ENCODE measurements around the gene SKOR2. TPM values are rescaled to one million over a fixed set of nuclear protein-coding genes. Genes with fewer than 3 reads are reported as not detected.

The SKOR2 gene
- total and polyA plus RNA-seq, 9 of the 15 experiments (the other 6 are each of a cell fraction or from before 2014, with no cell fraction given), result not detected

GRCh38 chr18:47260120-47260923 is 8.9 kb upstream of the SKOR2 start:
- in situ Hi-C loops (cut with MboI) (no loop called here), intact Hi-C loops (cut with micrococcal nuclease) (no loop called here)
- 38% methylated on average over 8 of the region's 38 CpGs for WGBS (ENCODE audit: insufficient coverage, low coverage, missing lambda C conversion rate)
- Histone ChIP-seq H3K27me3 (ENCODE audit: control insufficient read depth in 2 of 2, insufficient read depth in 2 of 2, low read length in 2 of 2) (peaks cover 0 to 23% of the 10 kb centered on the region in 2 experiments; a peak in 2 of 5 replicates), H3K4me1 (replicated peaks in 1 of 2; ENCODE audit: control insufficient read depth in 2 of 2, insufficient read depth in 2 of 2, low read length in 2 of 2) (peaks cover 0 to 10% of the 10 kb centered on the region in 2 experiments; a peak in 2 of 5 replicates), H3K27ac (ENCODE audit: extremely low read depth, low read depth, low read length) (no peak overlapping the region), H3K9ac (ENCODE audit: insufficient read depth in 1 of 2, low read depth in 2 of 2, low read length in 2 of 2) (no peak overlapping the region), H3K4me3 (no peak overlapping the region), H2AFZ (ENCODE audit: low read depth, low read length) (no peak overlapping the region), H3K9me1 (ENCODE audit: control insufficient read depth, insufficient read depth, low read length) (no peaks in the 10 kb centered on the region), H3K4me2 (ENCODE audit: insufficient read depth, low read length) (no peak overlapping the region), H4K20me1 (replicated peaks; ENCODE audit: control insufficient read depth, insufficient read depth, low read length) (no peaks in the 10 kb centered on the region), H3K36me3 (ENCODE audit: control insufficient read depth, insufficient read depth, low read length) (no peaks in the 10 kb centered on the region), H3K79me2 (ENCODE audit: control insufficient read depth, insufficient read depth, low read length) (no peaks in the 10 kb centered on the region), H3K9me3 (replicated peaks; ENCODE audit: control insufficient read depth, insufficient read depth, low read depth, low read length) (no peaks in the 10 kb centered on the region)
- ChIA-PET POLR2A (no interaction called here), CTCF (ENCODE audit: low intra/inter-chr PET ratio) (no interaction called here)
- ATAC-seq (peak; percentile 78), FAIRE-seq (no peak), DNase-seq (ENCODE audit: extremely low read depth in 1 of 4, low spot score in 3 of 4) (peak; percentile 23 to 47 (median 34))
- no TSS peak for BruUV-seq (replicated peaks)
- TF ChIP-seq POLR3A (IDR thresholded peaks at IDR 0.05; ENCODE audit: borderline replicate concordance, extremely low read depth, insufficient read depth, insufficient read length) (no peak), MIER1 (IDR thresholded peaks at IDR 0.05; ENCODE audit: low read depth) (peak; percentile 85), EHMT2 (IDR thresholded peaks at IDR 0.05) (peak; percentile 92), RBM22 (IDR thresholded peaks at IDR 0.05; ENCODE audit: low read depth, low read length, poor library complexity, severe bottlenecking) (no peak), FIP1L1 (IDR thresholded peaks at IDR 0.05; ENCODE audit: low read depth, low read length, poor library complexity, severe bottlenecking) (no peak), CBFA2T3 (IDR thresholded peaks at IDR 0.05) (no peak), ZFP1 (CRISPR knock-in tag; IDR thresholded peaks at IDR 0.05) (no peak), ZKSCAN3 (CRISPR knock-in tag; IDR thresholded peaks at IDR 0.05) (peak; percentile 73; the same call in 1 of the 2 replicates), ZNF174 (CRISPR knock-in tag; IDR thresholded peaks at IDR 0.05) (no peak)
- TF ChIP-seq, protein P1, sequence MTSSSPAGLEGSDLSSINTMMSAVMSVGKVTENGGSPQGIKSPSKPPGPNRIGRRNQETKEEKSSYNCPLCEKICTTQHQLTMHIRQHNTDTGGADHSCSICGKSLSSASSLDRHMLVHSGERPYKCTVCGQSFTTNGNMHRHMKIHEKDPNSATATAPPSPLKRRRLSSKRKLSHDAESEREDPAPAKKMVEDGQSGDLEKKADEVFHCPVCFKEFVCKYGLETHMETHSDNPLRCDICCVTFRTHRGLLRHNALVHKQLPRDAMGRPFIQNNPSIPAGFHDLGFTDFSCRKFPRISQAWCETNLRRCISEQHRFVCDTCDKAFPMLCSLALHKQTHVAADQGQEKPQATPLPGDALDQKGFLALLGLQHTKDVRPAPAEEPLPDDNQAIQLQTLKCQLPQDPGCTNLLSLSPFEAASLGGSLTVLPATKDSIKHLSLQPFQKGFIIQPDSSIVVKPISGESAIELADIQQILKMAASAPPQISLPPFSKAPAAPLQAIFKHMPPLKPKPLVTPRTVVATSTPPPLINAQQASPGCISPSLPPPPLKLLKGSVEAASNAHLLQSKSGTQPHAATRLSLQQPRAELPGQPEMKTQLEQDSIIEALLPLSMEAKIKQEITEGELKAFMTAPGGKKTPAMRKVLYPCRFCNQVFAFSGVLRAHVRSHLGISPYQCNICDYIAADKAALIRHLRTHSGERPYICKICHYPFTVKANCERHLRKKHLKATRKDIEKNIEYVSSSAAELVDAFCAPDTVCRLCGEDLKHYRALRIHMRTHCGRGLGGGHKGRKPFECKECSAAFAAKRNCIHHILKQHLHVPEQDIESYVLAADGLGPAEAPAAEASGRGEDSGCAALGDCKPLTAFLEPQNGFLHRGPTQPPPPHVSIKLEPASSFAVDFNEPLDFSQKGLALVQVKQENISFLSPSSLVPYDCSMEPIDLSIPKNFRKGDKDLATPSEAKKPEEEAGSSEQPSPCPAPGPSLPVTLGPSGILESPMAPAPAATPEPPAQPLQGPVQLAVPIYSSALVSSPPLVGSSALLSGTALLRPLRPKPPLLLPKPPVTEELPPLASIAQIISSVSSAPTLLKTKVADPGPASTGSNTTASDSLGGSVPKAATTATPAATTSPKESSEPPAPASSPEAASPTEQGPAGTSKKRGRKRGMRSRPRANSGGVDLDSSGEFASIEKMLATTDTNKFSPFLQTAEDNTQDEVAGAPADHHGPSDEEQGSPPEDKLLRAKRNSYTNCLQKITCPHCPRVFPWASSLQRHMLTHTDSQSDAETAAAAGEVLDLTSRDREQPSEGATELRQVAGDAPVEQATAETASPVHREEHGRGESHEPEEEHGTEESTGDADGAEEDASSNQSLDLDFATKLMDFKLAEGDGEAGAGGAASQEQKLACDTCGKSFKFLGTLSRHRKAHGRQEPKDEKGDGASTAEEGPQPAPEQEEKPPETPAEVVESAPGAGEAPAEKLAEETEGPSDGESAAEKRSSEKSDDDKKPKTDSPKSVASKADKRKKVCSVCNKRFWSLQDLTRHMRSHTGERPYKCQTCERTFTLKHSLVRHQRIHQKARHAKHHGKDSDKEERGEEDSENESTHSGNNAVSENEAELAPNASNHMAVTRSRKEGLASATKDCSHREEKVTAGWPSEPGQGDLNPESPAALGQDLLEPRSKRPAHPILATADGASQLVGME (CRISPR knock-in tag; IDR thresholded peaks at IDR 0.05), result no peak
